GM19193 (cell line): ENCODE measurements around the gene EGFR.

Experiments
- POLR2A ChIP-seq: IDR thresholded peaks from 4 replicates; pipeline ENCODE4 v1.6.1; 2011; ENCODE audit not compliant: insufficient read depth, insufficient read length; ENCODE audit errors: extremely low read depth

EGFR gene

GRCh38 chr7:55044371-55044717 lies 25.5 kb downstream of the EGFR start:
- TF ChIP-seq POLR2A, result no peak

- no peak for TF ChIP-seq POLR2A
These were observed 26.0 kb downstream of the EGFR start for GRCh38 chr7:55044791-55045190.

- TF ChIP-seq POLR2A, result no peak
These were observed 27.9 kb downstream of the EGFR start for GRCh38 chr7:55046582-55047342.

- no peak for TF ChIP-seq POLR2A
These were observed 29.5 kb downstream of the EGFR start for GRCh38 chr7:55048221-55048859.

- no peak for TF ChIP-seq POLR2A
These were observed 31.5 kb downstream of the EGFR start for GRCh38 chr7:55050281-55050680.

- no peak for TF ChIP-seq POLR2A
These were observed 33.3 kb downstream of the EGFR start for GRCh38 chr7:55052081-55052480.

GRCh38 chr7:55052741-55053427 lies 34.1 kb downstream of the EGFR start:
- no peak for TF ChIP-seq POLR2A

- no peak for TF ChIP-seq POLR2A
These were observed 35.1 kb downstream of the EGFR start for GRCh38 chr7:55053651-55054571.

GRCh38 chr7:55054758-55055157 lies 35.9 kb downstream of the EGFR start:
- no peak for TF ChIP-seq POLR2A

GRCh38 chr7:55055479-55055878 lies 36.7 kb downstream of the EGFR start:
- no peak for TF ChIP-seq POLR2A

- no peak for TF ChIP-seq POLR2A
These were observed 37.3 kb downstream of the EGFR start for GRCh38 chr7:55056068-55056467.

- TF ChIP-seq POLR2A, result no peak
These were observed 38.0 kb downstream of the EGFR start for GRCh38 chr7:55056577-55057480.

GRCh38 chr7:55058314-55058713 lies 39.5 kb downstream of the EGFR start:
- no peak for TF ChIP-seq POLR2A

- TF ChIP-seq POLR2A, result no peak
These were observed 40.2 kb downstream of the EGFR start for GRCh38 chr7:55059021-55059420.

GRCh38 chr7:55060085-55060484 lies 41.3 kb downstream of the EGFR start:
- TF ChIP-seq POLR2A, result no peak

GRCh38 chr7:55060636-55061022 lies 41.8 kb downstream of the EGFR start:
- TF ChIP-seq POLR2A, result no peak
